Endodermal cell (in vitro differentiated cells): ENCODE results near the gene TMEM30B. TPM values are rescaled to one million over a fixed set of nuclear protein-coding genes. Genes with fewer than 3 reads are reported as not detected.

Source experiments
- DNase-seq: peaks from one replicate; pipeline ENCODE4 v3.0.0-alpha.2; 2017
- H3K27ac ChIP-seq: 2 replicates; pipeline ENCODE4 v1.5.1; 2013; ENCODE audit warnings: mild to moderate bottlenecking, low read depth, low read length, moderate library complexity
- H3K27me3 ChIP-seq: 2 replicates; pipeline ENCODE4 v1.6.1; 2013; ENCODE audit warnings: mild to moderate bottlenecking, low read length, moderate library complexity; ENCODE audit not compliant: insufficient read depth, control insufficient read depth, poor library complexity, severe bottlenecking
- H3K36me3 ChIP-seq: 2 replicates; pipeline ENCODE4 v1.7.0; 2013; ENCODE audit warnings: mild to moderate bottlenecking, low read length, moderate library complexity; ENCODE audit not compliant: control insufficient read depth, insufficient read depth
- H3K4me1 ChIP-seq: one replicate; pipeline ENCODE4 v1.7.0; 2013; ENCODE audit warnings: low read length; ENCODE audit not compliant: control insufficient read depth, insufficient read depth
- H3K4me3 ChIP-seq: 2 replicates; pipeline ENCODE4 v1.5.1; 2013; ENCODE audit warnings: mild to moderate bottlenecking, low read length, moderate library complexity
- H3K9ac ChIP-seq: 2 replicates; pipeline ENCODE4 v1.6.1; 2013; ENCODE audit warnings: mild to moderate bottlenecking, low read length, moderate library complexity; ENCODE audit not compliant: poor library complexity, severe bottlenecking; ENCODE audit errors: extremely low read depth
- H3K9me3 ChIP-seq: 2 replicates; pipeline ENCODE4 v1.6.1; 2013; ENCODE audit warnings: mild to moderate bottlenecking, low read length, moderate library complexity; ENCODE audit not compliant: control insufficient read depth
- H3K27ac Mint-ChIP-seq: 2 replicates; pipeline ENCODE4 v1.8.0; 2020; ENCODE audit warnings: mixed read lengths
- H3K27me3 Mint-ChIP-seq: 2 replicates; pipeline ENCODE4 v1.8.0; 2021; ENCODE audit warnings: mild to moderate bottlenecking, mixed read lengths; ENCODE audit not compliant: insufficient read depth
- H3K36me3 Mint-ChIP-seq: 2 replicates; pipeline ENCODE4 v1.8.0; 2020; ENCODE audit warnings: low read depth, mixed read lengths
- H3K4me1 Mint-ChIP-seq: 2 replicates; pipeline ENCODE4 v1.8.0; 2020; ENCODE audit warnings: mixed read lengths
- H3K4me3 Mint-ChIP-seq: 2 replicates; pipeline ENCODE4 v1.8.0; 2020; ENCODE audit warnings: mild to moderate bottlenecking, moderate library complexity, mixed read lengths
- H3K9me3 Mint-ChIP-seq: 2 replicates; pipeline ENCODE4 v1.8.0; 2020; ENCODE audit warnings: mild to moderate bottlenecking, mixed read lengths
- WGBS, 2 experiments: methylation state at CpG; one replicate each; pipeline versions ENCODE4 v1.1.5 to v1.1.7; 2013; ENCODE audit warnings: missing lambda C conversion rate in 2 of 2, mixed read lengths in 1 of 2; ENCODE audit not compliant: insufficient coverage in 1 of 2, insufficient read length in 1 of 2; 5-methylcytosine and 5-hydroxymethylcytosine counted together
- total RNA-seq, 2 donors: library from RNA; stranded (reverse); fragmentation: NEBNext Ultra II Directional in 1 of 2; extraction: Animal tissue kit (Norgen Biotek cat#: 25700) in 1 of 2; gene quantifications; 2 replicates in 1 of 2; 3 replicates in 1 of 2; pipeline ENCODE4 v1.2.1, GENCODE V29; 2021
- TF ChIP-seq, protein P1 (sequence below): fragments of 200-600 bp; sonication (generic); conservative IDR thresholded peaks from 2 replicates; pipeline ENCODE4 v1.5.0; 2021; ENCODE audit warnings: antibody characterized with exemption, mild to moderate bottlenecking

The TMEM30B gene
- total RNA-seq, 2 donors from 2014 or later, result 10.1 to 11.4 TPM

GRCh38 chr14:61257469-61258057, 23.6 kb downstream of the TMEM30B start:
- Mint-ChIP-seq H3K27ac (no peak overlapping the region), H3K4me1 (peaks cover 22% of the 10 kb centered on the region), H3K4me3 (no peak overlapping the region), H3K36me3 (no peaks in the 10 kb centered on the region), H3K9me3 (no peaks in the 10 kb centered on the region), H3K27me3 (peaks cover 82% of the 10 kb centered on the region)
- Histone ChIP-seq H3K36me3 (no peaks in the 10 kb centered on the region), H3K4me3 (no peak overlapping the region), H3K9ac (no peak overlapping the region), H3K27ac (no peak overlapping the region), H3K27me3 (peaks cover 68% of the 10 kb centered on the region), H3K4me1 (peaks cover 3% of the 10 kb centered on the region), H3K9me3 (no peaks in the 10 kb centered on the region)
- TF ChIP-seq, protein P1, sequence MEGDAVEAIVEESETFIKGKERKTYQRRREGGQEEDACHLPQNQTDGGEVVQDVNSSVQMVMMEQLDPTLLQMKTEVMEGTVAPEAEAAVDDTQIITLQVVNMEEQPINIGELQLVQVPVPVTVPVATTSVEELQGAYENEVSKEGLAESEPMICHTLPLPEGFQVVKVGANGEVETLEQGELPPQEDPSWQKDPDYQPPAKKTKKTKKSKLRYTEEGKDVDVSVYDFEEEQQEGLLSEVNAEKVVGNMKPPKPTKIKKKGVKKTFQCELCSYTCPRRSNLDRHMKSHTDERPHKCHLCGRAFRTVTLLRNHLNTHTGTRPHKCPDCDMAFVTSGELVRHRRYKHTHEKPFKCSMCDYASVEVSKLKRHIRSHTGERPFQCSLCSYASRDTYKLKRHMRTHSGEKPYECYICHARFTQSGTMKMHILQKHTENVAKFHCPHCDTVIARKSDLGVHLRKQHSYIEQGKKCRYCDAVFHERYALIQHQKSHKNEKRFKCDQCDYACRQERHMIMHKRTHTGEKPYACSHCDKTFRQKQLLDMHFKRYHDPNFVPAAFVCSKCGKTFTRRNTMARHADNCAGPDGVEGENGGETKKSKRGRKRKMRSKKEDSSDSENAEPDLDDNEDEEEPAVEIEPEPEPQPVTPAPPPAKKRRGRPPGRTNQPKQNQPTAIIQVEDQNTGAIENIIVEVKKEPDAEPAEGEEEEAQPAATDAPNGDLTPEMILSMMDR, result no peak
- no peak for DNase-seq
- WGBS, 2 experiments, result 79 to 100% methylated on average over 2 to 5 of the region's 5 CpGs

DNA sequence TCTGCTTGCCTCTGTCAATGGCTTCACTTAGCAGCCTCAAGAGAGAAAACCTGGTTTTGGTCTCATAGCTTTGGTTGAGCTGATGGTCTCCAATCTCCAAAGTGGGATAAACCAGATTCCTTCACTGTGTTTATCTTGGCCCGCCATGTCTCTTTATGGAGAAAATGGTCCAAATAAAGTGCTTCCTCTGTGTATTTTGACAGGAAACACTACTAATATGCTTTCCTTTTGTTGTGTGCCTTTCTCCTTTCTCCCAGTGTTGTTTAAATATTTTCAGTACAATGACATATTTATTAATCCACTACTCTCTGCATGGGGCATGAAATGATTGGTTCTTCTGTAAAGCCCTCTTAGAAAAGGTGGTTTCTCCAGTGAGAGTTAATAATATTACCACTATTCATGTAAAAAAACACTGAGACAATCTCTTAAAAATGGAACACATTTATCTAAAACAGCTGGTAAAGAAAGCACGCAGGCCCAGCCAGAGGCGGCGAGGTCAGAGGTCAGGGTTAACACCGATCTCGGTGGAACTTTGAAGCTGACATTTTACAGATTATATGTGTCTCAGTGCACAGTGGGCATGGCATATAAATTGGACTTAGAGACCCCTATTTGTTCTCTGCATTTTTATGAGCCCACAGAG, 24.2 kb downstream of the TMEM30B start:
- H3K9me3 Mint-ChIP-seq, result no peaks in the 10 kb centered on the region
- no peaks in the 10 kb centered on the region for H3K9me3 ChIP-seq
- no peak for DNase-seq
- H3K4me3 Mint-ChIP-seq, result no peak overlapping the region
- H3K27ac ChIP-seq, result no peak overlapping the region
- H3K4me3 ChIP-seq, result no peak overlapping the region
- H3K36me3 Mint-ChIP-seq, result no peaks in the 10 kb centered on the region
- no peak overlapping the region for H3K27ac Mint-ChIP-seq
- H3K36me3 ChIP-seq, result no peaks in the 10 kb centered on the region
- TF ChIP-seq, protein P1, result no peak
- peaks cover 3% of the 10 kb centered on the region for H3K4me1 ChIP-seq
- H3K27me3 ChIP-seq, result peaks cover 74% of the 10 kb centered on the region
- peaks cover 25% of the 10 kb centered on the region for H3K4me1 Mint-ChIP-seq
- peaks cover 88% of the 10 kb centered on the region for H3K27me3 Mint-ChIP-seq
- no peak overlapping the region for H3K9ac ChIP-seq
- whole genome bisulfite sequencing, 2 experiments, result 90 to 94% methylated on average over 6 of the region's 6 CpGs

DNA sequence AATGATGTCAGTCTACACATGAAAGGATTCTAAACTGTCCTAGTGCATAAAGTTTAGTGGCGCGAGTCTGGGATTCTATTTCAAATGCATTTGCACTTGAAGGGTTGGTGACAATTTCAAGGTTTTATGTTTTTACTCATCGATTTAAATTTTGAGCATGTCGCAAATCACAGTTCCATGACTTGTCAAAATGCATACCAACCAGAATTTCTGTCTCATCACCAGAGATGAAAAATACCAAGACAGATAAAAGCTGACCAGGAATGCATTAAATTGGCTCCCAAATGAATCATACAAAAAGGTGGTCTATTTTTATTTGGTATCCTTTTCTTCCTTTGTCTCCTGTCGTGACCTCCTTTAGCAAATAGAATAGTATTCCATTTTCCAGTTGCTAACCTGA, 25.2 kb downstream of the TMEM30B start:
- H3K9me3 ChIP-seq, result no peaks in the 10 kb centered on the region
- Mint-ChIP-seq H3K9me3 (no peaks in the 10 kb centered on the region), H3K27me3 (peaks cover 88% of the 10 kb centered on the region), H3K36me3 (no peaks in the 10 kb centered on the region), H3K4me3 (no peak overlapping the region), H3K27ac (no peak overlapping the region), H3K4me1 (peaks cover 21% of the 10 kb centered on the region)
- peaks cover 3% of the 10 kb centered on the region for H3K4me1 ChIP-seq
- no peak overlapping the region for H3K27ac ChIP-seq
- no peaks in the 10 kb centered on the region for H3K36me3 ChIP-seq
- 81 to 83% methylated on average over 4 to 5 of the region's 5 CpGs for WGBS, 2 experiments
- no peak for DNase-seq
- TF ChIP-seq, protein P1, result no peak
- peaks cover 81% of the 10 kb centered on the region for H3K27me3 ChIP-seq
- H3K9ac ChIP-seq, result no peak overlapping the region
- H3K4me3 ChIP-seq, result no peak overlapping the region
